Prostate gland (tissue), 2 donors: ENCODE data around the gene CD82. TPM values are rescaled to one million over a fixed set of nuclear protein-coding genes. Genes with fewer than 3 reads are reported as not detected.
A peak's percentile ranks its signal among the peaks of the same experiment; 100 is the strongest.

Experiments used
- DNase-seq: peaks from one replicate; pipeline ENCODE4 v3.0.0-alpha.2; 2019; ENCODE audit warnings: low spot score
- H3K27ac ChIP-seq, 2 donors: fragments of 200-600 bp; sonication (generic); 2 replicates each; pipeline ENCODE4 v1.5.1; 2017 to 2019
- H3K27me3 ChIP-seq: fragments of 200-600 bp; sonication (generic); replicated peaks from 2 replicates; pipeline ENCODE4 v1.5.1; 2019; ENCODE audit not compliant: insufficient read depth
- H3K36me3 ChIP-seq, 2 donors: fragments of 200-600 bp; sonication (generic); 1 replicate in 1 of 2; 2 replicates in 1 of 2; pipeline versions ENCODE4 v1.5.1 to v1.8.1; 2017 to 2019
- H3K4me1 ChIP-seq: fragments of 200-600 bp; sonication (generic); replicated peaks from 2 replicates; pipeline ENCODE4 v1.5.1; 2019
- H3K4me3 ChIP-seq, 2 donors: fragments of 200-600 bp; sonication (generic); 2 replicates each; pipeline ENCODE4 v1.5.1; 2017 to 2019
- H3K9me3 ChIP-seq: fragments of 200-600 bp; sonication (generic); 2 replicates; pipeline ENCODE4 v1.5.1; 2017
- CTCF ChIP-seq, 4 experiments: fragments of 200-600 bp in 2 of 4; fragments of 450-650 bp in 2 of 4; sonication (generic) in 2 of 4; IDR thresholded peaks; 1 replicate in 3 of 4; 2 replicates in 1 of 4; pipeline ENCODE4 v1.5.1; 2016 to 2019; ENCODE audit warnings: antibody characterized with exemption in 4 of 4, mild to moderate bottlenecking in 2 of 4, moderate library complexity in 2 of 4
- POLR2A ChIP-seq: fragments of 450-650 bp; IDR thresholded peaks from one replicate; pipeline ENCODE4 v1.6.1; 2016; ENCODE audit warnings: antibody characterized with exemption, mild to moderate bottlenecking
- POLR2AphosphoS5 ChIP-seq: sonication (generic); formaldehyde crosslinking; IDR thresholded peaks from one replicate; pipeline ENCODE4 v1.6.1; 2017; ENCODE audit warnings: antibody characterized with exemption
- WGBS: methylation state at CpG from one replicate; pipeline ENCODE4 v1.1.5; 2018; 5-methylcytosine and 5-hydroxymethylcytosine counted together
- intact Hi-C: fragments of 100-400 bp; cut with DNase I; formaldehyde crosslinking; loops from one replicate; pipeline ENCODE4 v1.14.2; 2022
- total RNA-seq, 2 donors: library from RNA; depleted of rRNA; stranded (reverse); fragments of >200 nt; gene quantifications; one replicate each; pipeline ENCODE4 v1.1.0, GENCODE V29; 2016

Gene CD82
- total RNA-seq, 2 donors from 2014 or later, result 35.1 to 54.6 TPM

- no peak overlapping the region for H3K4me3 ChIP-seq
- H3K9me3 ChIP-seq, result no peaks in the 10 kb centered on the region
- DNase-seq, result no peak
- TF ChIP-seq CTCF (IDR thresholded peaks at IDR 0.05) (no peak), POLR2AphosphoS5 (peak; percentile 69)
- no peaks in the 10 kb centered on the region for H3K27me3 ChIP-seq
- H3K27ac ChIP-seq, result peak overlapping the region; percentile 38 to 58
- H3K36me3 ChIP-seq, result no peaks in the 10 kb centered on the region
- 47% methylated on average over 5 of the region's 5 CpGs for WGBS
- intact Hi-C loops, result no loop called here
- H3K4me1 ChIP-seq, result peaks cover 13% of the 10 kb centered on the region
These were observed 10.5 kb downstream of the CD82 start for GRCh38 chr11:44575962-44576361.

- Histone ChIP-seq H3K4me1 (peaks cover 13% of the 10 kb centered on the region), H3K27ac (peak overlapping the region; percentile 38 to 58)
These were observed 11.2 kb downstream of the CD82 start for GRCh38 chr11:44576656-44577055.

GRCh38 chr11:44577231-44577830 is 11.9 kb downstream of the CD82 start:
- intact Hi-C loops, result no loop called here
- WGBS, result 43% methylated on average over 7 of the region's 7 CpGs
- TF ChIP-seq CTCF (IDR thresholded peaks at IDR 0.05) (no peak), POLR2A (peak; percentile 16), POLR2AphosphoS5 (peak; percentile 66)
- DNase-seq, result peak; percentile 71
- H3K27ac ChIP-seq, result peak overlapping the region; percentile 38 to 58
- no peaks in the 10 kb centered on the region for H3K9me3 ChIP-seq
- no peaks in the 10 kb centered on the region for H3K36me3 ChIP-seq
- H3K4me3 ChIP-seq, result no peak overlapping the region
- no peaks in the 10 kb centered on the region for H3K27me3 ChIP-seq
- peaks cover 13% of the 10 kb centered on the region for H3K4me1 ChIP-seq

More at GRCh38 chr11:44576656-44577055, 11.2 kb downstream of the CD82 start:
- no peak for DNase-seq
- H3K36me3 ChIP-seq, result no peaks in the 10 kb centered on the region
- 83% methylated on average over 4 of the region's 4 CpGs for whole genome bisulfite sequencing
- H3K9me3 ChIP-seq, result no peaks in the 10 kb centered on the region
- intact Hi-C loops, result no loop called here
- H3K27me3 ChIP-seq, result no peaks in the 10 kb centered on the region
- no peak overlapping the region for H3K4me3 ChIP-seq
- TF ChIP-seq CTCF (IDR thresholded peaks at IDR 0.05), result no peak

GRCh38 chr11:44578279-44578678 is 12.8 kb downstream of the CD82 start:
- peak overlapping the region in 1 of 2 donors; percentile 41 for H3K27ac ChIP-seq
- intact Hi-C loops, result no loop called here
- no peak overlapping the region for H3K4me3 ChIP-seq
- H3K4me1 ChIP-seq, result peaks cover 13% of the 10 kb centered on the region
- TF ChIP-seq CTCF (IDR thresholded peaks at IDR 0.05) (no peak), POLR2AphosphoS5 (no peak), POLR2A (no peak)
- WGBS, result 69% methylated on average over 5 of the region's 5 CpGs
- no peaks in the 10 kb centered on the region for H3K36me3 ChIP-seq
- no peaks in the 10 kb centered on the region for H3K9me3 ChIP-seq
- no peak for DNase-seq
- no peaks in the 10 kb centered on the region for H3K27me3 ChIP-seq

GRCh38 chr11:44579302-44579761 is 13.9 kb downstream of the CD82 start:
- peaks cover 13% of the 10 kb centered on the region for H3K4me1 ChIP-seq
- 40% methylated on average over 6 of the region's 6 CpGs for WGBS
- no peaks in the 10 kb centered on the region for H3K27me3 ChIP-seq
- no peaks in the 10 kb centered on the region for H3K36me3 ChIP-seq
- no peak overlapping the region for H3K27ac ChIP-seq
- no peaks in the 10 kb centered on the region for H3K9me3 ChIP-seq
- DNase-seq, result no peak
- TF ChIP-seq CTCF (IDR thresholded peaks at IDR 0.05), result no peak
- no peak for TF ChIP-seq POLR2AphosphoS5
- no peak for TF ChIP-seq POLR2A
- no peak overlapping the region for H3K4me3 ChIP-seq
- intact Hi-C loops, result no loop called here
